Mucosa of stomach (tissue), 1 donor: ENCODE data around the gene CACNG4.

Experiments used
- H3K27me3 ChIP-seq: one replicate; pipeline ENCODE4 v1.7.0; 2013; ENCODE audit warnings: mild to moderate bottlenecking, low read length; ENCODE audit not compliant: control insufficient read depth, insufficient read depth
- H3K36me3 ChIP-seq: one replicate; pipeline ENCODE4 v1.7.0; 2013; ENCODE audit warnings: low read length; ENCODE audit not compliant: control insufficient read depth, insufficient read depth
- H3K4me1 ChIP-seq: one replicate; pipeline ENCODE4 v1.7.0; 2013; ENCODE audit warnings: mild to moderate bottlenecking, low read length; ENCODE audit not compliant: control insufficient read depth, insufficient read depth
- H3K4me3 ChIP-seq: one replicate; pipeline ENCODE4 v1.7.0; 2013; ENCODE audit warnings: low read length
- H3K9ac ChIP-seq: one replicate; pipeline ENCODE4 v1.7.0; 2013; ENCODE audit warnings: mild to moderate bottlenecking, low read length, moderate library complexity
- H3K9me3 ChIP-seq: one replicate; pipeline ENCODE4 v1.7.0; 2013; ENCODE audit warnings: mild to moderate bottlenecking, low read length, moderate library complexity; ENCODE audit not compliant: control insufficient read depth
- donor health status: Pancreatic carcinoma.

CACNG4 gene

DNA sequence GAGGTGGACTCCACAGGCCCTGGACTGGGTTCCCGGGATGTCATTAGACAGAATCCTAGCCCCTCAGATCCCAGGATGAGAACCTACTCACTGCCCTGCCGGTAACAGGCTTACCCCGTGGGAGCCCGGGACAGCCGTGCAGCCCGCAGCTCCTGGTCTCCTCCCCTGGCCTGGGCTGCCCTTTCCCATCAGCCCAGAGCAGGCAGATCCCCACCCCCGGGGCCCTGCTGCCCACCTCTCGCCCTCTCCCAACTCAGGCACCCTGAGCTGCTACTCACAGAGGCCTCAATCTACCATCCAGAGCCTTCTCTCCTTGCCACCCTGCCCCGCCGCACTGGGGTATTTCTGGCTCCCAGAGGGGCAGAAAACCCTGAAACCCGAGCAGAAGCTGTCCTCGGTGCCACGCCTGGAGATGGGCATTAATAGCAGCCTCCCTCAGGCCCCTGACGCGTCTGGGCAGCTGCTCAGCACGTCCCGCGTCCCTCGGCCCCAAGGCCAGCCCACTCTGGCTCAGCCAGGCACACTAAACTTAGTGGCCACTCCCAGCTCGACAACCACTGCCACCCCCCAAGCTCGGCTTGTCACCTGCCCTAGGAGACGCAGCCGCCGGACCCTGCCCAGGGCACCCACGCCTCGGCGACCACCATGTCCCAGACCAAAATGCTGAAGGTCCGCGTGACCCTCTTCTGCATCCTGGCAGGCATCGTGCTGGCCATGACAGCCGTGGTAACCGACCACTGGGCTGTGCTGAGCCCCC lies 79.7 kb downstream of the CACNG4 start, which contains the start of gene CACNG1:
TSS of gene CACNG1 (plus strand) at position 539 of the 757 bp plus-strand sequence. CDS start at position 646, 107 bp downstream.
- H3K27me3 ChIP-seq, result no peaks in the 10 kb centered on the region
- no peaks in the 10 kb centered on the region for H3K36me3 ChIP-seq
- no peak within 1 kb of the TSS for H3K4me3 ChIP-seq
- no peak within 1 kb of the TSS for H3K9ac ChIP-seq
- no peaks in the 10 kb centered on the region for H3K9me3 ChIP-seq
- H3K4me1 ChIP-seq, result peaks cover 10% of the 10 kb centered on the region

GRCh38 chr17:67044940-67045339 lies 80.4 kb downstream of the CACNG4 start:
- no peaks in the 10 kb centered on the region for H3K9me3 ChIP-seq
- H3K27me3 ChIP-seq, result no peaks in the 10 kb centered on the region
- H3K4me3 ChIP-seq, result no peak overlapping the region
- H3K9ac ChIP-seq, result no peak overlapping the region
- H3K4me1 ChIP-seq, result peaks cover 10% of the 10 kb centered on the region
- no peaks in the 10 kb centered on the region for H3K36me3 ChIP-seq

GRCh38 chr17:67046398-67046797 lies 81.9 kb downstream of the CACNG4 start:
- H3K27me3 ChIP-seq, result no peaks in the 10 kb centered on the region
- no peaks in the 10 kb centered on the region for H3K36me3 ChIP-seq
- no peak overlapping the region for H3K4me3 ChIP-seq
- no peaks in the 10 kb centered on the region for H3K9me3 ChIP-seq
- H3K9ac ChIP-seq, result no peak overlapping the region
- peaks cover 10% of the 10 kb centered on the region for H3K4me1 ChIP-seq

GRCh38 chr17:67047382-67047781 lies 82.9 kb downstream of the CACNG4 start:
- H3K9me3 ChIP-seq, result no peaks in the 10 kb centered on the region
- H3K4me3 ChIP-seq, result no peak overlapping the region
- no peak overlapping the region for H3K9ac ChIP-seq
- no peaks in the 10 kb centered on the region for H3K36me3 ChIP-seq
- no peaks in the 10 kb centered on the region for H3K27me3 ChIP-seq
- peaks cover 2% of the 10 kb centered on the region for H3K4me1 ChIP-seq

DNA sequence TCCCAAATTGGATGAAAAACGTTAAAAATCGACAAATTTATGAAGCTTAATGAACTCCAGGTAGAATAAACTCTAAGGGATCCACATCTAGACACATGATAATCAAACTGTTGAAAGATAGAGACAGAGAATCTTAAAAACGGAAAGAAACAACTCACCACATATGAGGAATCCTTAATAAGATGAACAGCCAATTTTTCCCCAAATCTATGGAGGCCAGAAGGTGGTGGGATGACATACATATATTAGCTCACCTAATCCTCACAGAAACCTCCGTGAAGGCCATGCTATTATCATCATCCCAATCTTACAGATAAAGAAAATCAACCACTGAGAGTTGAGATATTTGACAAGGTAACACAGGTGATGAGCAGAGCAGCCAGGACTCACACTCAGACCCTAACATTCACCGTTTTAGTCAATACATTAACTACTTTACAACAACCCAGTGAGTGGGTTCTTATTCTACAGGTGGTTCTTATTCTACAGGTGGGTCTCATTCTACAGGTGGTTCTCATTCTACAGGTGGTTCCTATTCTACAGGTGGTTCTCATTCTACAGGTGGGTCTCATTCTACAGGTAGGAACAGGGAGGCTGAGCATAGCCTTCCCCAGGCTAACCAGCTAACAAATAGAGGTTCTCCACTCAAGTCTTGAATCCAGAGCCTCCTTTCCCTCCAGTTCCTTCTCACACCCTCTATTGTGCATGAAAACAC lies 84.7 kb downstream of the CACNG4 start:
- Histone ChIP-seq H3K9ac (no peak overlapping the region), H3K27me3 (no peaks in the 10 kb centered on the region), H3K36me3 (no peaks in the 10 kb centered on the region), H3K4me1 (no peaks in the 10 kb centered on the region), H3K4me3 (no peak overlapping the region), H3K9me3 (no peaks in the 10 kb centered on the region)

DNA sequence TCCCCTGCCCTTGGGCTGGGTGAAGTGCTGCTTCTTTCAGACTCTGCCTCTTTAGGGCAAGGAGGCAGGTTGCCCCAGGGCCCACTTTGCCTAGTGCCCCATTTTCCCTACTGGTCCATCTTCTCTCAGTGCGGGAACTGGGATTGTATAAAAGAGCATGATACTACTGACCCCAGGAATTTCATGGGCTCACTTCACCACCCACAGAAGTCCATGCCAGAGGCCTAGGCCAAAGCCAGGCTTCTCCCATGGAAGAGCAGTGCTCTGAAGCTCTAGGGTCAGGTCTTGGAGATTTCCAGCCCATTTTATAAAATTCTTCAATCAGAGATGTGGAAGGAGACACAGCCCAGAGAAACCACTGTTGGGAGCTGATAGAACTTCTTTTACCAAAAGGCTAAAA lies 85.6 kb downstream of the CACNG4 start:
- H3K4me3 ChIP-seq, result no peak overlapping the region
- H3K9ac ChIP-seq, result no peak overlapping the region
- H3K4me1 ChIP-seq, result no peaks in the 10 kb centered on the region
- H3K36me3 ChIP-seq, result no peaks in the 10 kb centered on the region
- no peaks in the 10 kb centered on the region for H3K27me3 ChIP-seq
- H3K9me3 ChIP-seq, result no peaks in the 10 kb centered on the region

DNA sequence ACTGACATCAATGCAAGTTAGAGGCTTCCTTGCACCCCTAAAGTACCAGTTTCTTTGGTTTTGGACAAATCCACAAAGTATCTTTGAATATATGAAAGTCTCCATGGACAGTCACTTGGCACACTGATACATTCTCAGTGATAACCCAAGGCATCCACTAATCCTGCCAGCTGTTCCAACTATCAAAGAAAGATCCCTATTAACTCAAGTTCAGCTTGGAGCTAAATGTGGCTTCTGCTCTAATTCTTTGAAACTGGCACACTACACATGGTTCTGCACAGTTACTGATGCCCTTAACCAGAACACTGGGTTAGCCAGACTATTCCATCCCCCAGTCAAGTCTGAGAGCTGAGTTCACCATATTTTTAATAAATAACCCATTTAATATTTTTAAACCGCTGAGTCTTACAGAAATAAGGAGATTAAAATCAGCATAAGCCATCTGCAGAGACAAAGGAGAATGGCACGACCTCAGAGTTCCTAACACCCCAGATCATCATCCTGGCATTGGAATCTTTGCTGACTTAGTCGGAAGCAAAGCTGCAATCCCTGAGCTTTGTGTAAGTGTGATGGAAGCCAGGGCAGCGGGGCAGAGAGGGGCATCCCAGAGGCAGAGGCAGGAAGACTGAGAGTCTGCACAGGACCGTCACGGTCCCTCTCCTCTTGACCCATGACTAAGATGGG lies 86.1 kb downstream of the CACNG4 start:
- Histone ChIP-seq H3K9me3 (no peaks in the 10 kb centered on the region), H3K9ac (no peak overlapping the region), H3K4me1 (no peaks in the 10 kb centered on the region), H3K27me3 (no peaks in the 10 kb centered on the region), H3K4me3 (no peak overlapping the region), H3K36me3 (no peaks in the 10 kb centered on the region)

DNA sequence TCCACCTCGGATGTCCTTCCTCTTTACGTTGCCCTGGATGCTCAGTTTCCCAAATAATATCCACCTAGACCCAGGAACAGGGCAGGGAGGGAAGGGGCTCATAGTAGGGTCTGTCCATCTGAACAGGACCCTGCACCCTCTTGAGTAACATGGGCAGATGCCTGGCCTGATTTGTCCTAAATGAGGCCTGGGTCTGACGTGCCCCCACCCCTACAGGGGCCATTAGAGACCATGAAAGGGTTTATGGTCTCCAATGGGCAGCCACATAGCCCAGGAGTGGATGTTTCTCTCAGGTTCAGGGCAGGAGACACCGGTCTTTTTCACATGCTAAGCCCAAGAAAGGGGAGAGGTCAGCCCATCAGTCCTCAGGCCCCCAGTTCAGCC lies 86.6 kb downstream of the CACNG4 start:
- Histone ChIP-seq H3K9ac (no peak overlapping the region), H3K4me1 (peaks cover 4% of the 10 kb centered on the region), H3K27me3 (no peaks in the 10 kb centered on the region), H3K36me3 (no peaks in the 10 kb centered on the region), H3K4me3 (no peak overlapping the region), H3K9me3 (no peaks in the 10 kb centered on the region)

DNA sequence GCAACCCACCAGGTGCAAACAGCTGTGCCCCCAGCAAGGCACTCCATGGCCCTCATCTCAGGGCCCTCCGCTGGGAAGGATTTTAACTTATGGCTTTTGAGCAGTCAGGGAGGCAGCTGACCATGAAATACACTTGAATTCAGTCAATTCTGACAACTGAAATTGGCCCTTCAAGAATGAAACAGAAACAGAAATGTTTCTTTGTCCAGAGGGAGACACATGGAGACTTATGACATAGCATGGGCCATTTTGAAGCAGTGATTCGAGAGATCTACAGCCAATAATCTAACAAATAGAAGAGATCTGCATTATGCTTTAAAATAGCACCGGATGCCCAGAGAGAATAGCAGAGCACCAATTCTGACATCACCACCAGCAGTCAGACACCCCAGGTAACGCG lies 87.3 kb downstream of the CACNG4 start:
- H3K36me3 ChIP-seq, result no peaks in the 10 kb centered on the region
- no peak overlapping the region for H3K4me3 ChIP-seq
- H3K9ac ChIP-seq, result no peak overlapping the region
- no peaks in the 10 kb centered on the region for H3K9me3 ChIP-seq
- peaks cover 11% of the 10 kb centered on the region for H3K4me1 ChIP-seq
- H3K27me3 ChIP-seq, result no peaks in the 10 kb centered on the region

DNA sequence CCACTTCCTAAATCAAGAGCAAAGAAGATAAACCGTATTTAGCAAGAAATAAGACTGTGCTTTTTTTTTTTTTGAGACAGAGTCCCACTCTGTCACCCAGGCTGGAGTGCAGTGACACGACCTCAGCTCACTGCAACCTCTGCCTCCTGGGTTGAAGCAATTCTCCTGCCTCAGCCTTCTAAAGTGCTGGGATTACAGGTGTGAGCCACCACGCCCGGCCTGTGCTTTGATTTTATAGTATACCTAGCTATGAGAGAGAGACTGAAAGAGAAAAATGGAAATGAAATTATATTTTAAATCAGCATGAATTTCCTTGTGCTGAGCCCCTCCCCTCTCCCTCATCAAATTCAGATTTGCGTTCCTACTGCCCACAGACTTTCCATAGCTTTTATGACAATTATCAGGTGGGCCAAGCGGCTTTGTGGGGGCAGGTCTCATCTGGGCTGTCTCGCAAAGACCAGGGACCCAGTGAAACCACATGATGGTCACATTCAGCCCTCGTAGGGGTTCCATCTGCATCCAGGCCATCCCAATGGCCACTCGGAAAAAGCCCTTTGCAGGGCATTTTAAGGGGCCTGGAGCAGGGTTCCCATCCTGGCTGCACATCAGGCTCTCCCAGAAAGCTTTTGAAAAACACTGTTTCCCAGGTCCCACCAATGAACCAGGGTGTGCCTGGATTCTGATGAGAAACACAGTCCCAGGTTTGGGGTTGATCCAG lies 88.4 kb downstream of the CACNG4 start:
- Histone ChIP-seq H3K36me3 (no peaks in the 10 kb centered on the region), H3K4me3 (no peak overlapping the region), H3K27me3 (no peaks in the 10 kb centered on the region), H3K4me1 (peaks cover 12% of the 10 kb centered on the region), H3K9me3 (no peaks in the 10 kb centered on the region), H3K9ac (no peak overlapping the region)

- no peak overlapping the region for H3K9ac ChIP-seq
- H3K27me3 ChIP-seq, result no peaks in the 10 kb centered on the region
- no peaks in the 10 kb centered on the region for H3K9me3 ChIP-seq
- H3K4me3 ChIP-seq, result no peak overlapping the region
- H3K36me3 ChIP-seq, result no peaks in the 10 kb centered on the region
- H3K4me1 ChIP-seq, result peaks cover 12% of the 10 kb centered on the region
Observed at GRCh38 chr17:67053438-67054000, 89.0 kb downstream of the CACNG4 start.
